GM19463 (cell line): ENCODE results near the gene MGAT1.
A peak's percentile ranks its signal among the peaks of the same experiment; 100 is the strongest.
"Not testable (repeated sequence)": the region's sequence is repeated elsewhere in the genome, so short reads cannot be mapped to it uniquely, and the experiment has no call there.

ENCODE experiments used
- ATAC-seq: cut with Tn5 transposase; IDR thresholded peaks from one replicate; pipeline ENCODE4 v1.9.1; 2021; ENCODE audit warnings: mild to moderate bottlenecking, moderate library complexity; ENCODE audit not compliant: unreplicated experiment

The MGAT1 gene

DNA sequence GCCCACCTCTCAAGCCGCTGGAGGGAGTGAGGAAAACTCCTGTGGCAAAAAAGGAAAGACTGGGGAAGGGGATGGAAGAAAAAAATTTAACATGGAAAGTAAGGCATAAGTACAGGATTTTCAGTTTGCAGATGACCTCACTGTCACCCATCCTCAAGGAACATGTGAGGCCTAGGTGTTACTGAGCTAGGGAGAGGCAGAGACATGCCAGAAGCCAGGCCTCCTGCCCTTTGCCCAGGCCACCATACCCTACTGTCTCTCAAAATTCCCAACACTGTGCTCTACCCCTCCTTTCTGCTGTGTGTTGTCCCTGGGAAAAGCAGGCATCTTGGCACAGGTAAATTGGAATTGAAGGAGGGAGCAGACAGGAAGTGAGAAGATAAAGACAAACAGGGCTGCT is 4.4 kb upstream of the MGAT1 start:
- ATAC-seq, result no peak

DNA sequence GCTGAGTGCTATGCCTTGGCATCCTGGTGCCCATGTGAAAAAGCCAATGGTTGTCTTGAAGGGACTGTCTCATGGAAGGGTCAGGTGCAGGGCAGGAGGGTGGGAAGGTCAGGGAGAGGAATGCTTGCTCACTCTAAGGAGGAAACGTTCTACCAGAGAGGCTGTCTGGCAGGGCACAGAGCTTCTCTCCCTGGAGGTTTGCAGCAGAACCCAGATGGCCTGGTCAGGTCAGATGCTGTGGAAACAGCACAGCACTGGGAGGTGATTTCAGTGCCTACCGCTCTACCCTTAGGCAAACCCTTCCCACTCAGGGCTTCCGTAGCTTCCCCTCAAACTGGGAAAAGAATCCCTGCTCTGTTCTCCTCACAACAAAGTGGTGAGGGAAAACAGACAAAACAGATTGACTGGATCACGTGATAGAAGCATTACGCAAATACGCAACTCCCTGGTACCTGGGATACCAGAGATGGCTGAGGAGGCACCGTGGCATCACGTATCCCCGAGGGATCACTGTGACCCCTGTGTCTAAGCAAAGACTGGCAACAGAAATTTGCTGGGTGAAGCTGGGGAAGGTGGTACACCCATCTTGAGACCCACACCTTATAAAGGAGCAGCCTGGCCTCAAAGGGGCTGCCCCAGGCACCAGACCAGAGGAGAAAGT is 3.9 kb upstream of the MGAT1 start:
- ATAC-seq, result no peak

DNA sequence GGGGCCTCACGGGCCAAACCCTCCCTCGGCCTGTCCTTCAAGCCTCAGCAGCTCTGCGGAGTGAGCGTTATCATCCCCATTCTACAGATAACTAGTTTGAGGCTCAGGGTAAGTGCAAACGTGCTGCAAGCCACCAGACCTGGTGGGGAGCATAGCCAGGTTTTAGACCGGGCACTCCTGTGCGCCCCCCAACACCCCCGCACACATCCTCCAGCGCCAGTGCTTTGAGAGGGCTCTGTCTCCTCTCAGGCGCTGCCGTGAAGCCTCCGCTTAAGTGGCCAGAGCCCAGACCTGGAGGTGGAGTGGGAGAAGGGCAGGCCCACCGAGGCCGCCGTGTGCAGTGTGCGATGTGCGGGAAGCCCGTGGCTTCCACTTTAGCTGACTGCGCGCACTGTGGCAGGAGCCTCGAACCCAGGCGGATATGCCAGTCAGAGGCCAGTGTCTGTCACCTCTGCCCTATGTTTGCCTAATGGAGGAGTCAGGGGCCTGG is 1.6 kb upstream of the MGAT1 start:
- ATAC-seq, result no peak

DNA sequence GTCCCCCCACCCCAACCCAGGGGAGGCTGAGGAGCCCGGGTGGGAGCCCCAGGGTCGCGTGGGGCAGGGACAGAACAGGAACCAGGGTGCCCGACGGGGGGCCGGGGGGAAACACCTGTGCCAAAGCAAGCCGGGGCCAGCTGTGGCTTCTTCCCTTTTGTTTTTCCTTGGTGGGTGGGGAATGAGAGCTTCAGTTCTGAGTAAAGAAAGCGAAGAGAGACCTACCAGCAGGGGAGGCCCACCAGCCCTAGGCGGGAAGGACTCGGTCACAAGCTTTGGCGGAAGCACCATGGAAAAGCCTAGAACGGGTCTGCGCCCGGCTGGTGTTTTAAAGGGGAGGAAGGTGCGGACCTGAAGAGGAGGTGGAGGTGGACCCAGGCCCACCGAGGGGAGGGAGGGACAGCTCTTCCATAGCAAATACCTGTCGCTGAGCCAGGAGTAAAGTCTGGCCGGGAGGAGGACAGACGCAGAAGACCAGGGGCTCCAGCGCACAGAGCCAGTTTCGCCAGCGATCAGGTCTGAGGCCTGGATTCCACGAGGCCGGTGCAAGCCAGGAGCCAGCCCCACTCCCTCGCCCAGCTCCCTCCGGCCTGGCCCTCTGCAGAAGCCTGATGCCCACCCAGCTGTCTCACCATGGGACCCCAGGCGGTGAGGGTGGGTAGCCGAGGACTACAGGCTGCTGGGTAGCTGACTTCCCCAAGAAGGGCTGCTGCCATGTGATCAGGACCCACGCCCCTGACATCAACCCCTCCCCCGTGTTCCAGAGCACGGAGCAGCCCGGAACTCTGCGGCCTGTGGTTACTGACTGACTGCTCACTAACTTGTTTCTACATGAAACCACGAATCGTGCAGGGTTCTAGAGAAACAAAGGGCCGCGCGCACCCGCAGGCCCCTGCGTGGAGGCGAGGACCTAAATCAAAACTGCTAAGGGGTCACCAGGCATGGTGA is 849 bp upstream of the MGAT1 start:
- peak; percentile 57 for ATAC-seq

DNA sequence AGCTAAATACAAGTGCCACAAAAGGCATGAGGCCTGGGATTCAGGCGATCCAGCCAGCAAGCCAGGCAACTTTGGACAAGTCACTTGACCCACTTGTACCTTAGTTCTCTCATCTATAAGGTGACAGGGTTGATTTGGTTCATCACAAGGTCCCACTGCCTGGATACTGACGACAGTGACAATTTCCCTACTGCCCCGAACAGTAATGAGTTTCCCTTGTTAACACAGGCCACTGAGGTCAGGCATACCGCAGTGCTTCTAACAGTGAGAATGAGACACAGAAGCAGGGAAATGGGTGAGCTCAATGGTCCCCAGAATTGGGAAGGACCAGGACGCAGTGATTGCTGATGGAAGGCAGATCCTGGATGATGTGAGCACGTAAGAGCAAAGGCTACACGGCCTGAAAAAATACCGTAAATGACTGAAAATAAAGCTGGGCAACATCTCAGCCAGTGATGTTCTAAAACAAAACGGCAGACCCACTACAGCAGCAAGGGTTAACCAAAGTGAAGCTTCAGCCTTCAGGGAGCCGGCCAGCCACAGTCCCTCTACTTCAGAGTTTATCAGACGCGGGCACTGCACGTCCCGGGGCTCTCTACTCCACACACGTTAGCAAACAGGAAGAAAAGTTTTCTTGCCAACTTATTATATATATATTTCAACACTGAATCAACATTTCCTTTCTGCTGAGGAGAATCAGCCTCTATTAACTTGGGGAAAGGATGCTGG is 846 bp downstream of the MGAT1 start:
- no peak for ATAC-seq

DNA sequence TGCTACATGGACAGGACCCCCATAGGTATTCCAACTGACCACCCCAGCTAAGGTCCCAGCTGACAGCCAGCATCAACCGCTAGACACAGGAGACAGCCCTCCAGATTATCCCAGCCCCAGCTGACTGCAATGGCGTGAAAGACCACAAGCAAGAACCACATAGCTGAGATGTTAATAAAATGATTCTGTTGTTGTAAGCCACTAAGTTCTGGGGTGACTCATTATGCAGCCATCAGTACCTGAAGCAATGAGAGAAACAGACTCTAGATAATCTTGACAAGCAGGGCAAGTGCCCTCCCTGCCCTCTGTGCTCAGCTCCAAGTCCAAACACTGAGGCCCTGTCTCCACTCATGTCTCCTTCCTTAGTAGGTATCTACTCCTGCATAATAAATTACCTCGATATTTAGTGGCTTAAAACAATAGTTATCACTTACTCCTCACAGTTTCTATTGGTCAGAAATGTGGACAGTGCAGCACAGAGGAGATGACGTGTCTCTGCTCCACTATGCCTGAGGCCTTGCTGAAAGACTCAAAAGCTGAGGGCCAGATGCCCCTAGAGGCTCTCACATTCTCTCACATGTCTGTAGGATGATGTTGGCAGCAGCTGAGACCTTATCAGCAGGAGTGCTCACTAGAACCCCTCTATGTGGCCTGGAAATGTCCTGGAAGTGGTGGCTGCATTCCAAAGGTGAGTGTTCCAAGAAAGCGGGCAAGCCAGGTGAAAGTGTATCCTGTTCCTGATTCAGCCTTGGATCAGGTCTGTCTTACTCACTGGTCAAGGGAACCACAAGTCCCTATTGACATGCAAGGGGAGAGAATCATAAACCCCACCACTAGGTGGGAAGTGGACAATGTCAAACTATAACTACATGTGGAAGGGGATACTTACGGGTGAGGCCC is 2.5 kb downstream of the MGAT1 start:
- no peak for ATAC-seq

DNA sequence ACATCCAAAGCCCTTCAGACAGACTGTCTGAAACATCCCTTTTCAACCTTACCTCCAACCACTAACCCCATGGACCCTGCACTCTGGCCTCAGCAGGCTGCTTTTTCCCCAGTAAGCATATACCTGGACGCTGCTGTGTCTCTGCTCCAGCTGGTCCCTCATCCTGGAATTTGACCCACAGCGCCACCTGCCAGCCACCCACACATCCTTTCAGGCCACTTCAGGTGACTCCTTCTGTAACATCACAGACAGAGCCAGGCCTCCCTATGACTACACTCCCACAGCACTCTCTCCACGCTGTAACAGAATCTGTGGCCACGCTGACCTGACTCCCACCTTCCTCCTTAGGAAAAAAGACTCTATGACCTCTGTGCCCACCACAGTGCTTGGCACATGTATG is 3.4 kb downstream of the MGAT1 start:
- ATAC-seq, result no peak

DNA sequence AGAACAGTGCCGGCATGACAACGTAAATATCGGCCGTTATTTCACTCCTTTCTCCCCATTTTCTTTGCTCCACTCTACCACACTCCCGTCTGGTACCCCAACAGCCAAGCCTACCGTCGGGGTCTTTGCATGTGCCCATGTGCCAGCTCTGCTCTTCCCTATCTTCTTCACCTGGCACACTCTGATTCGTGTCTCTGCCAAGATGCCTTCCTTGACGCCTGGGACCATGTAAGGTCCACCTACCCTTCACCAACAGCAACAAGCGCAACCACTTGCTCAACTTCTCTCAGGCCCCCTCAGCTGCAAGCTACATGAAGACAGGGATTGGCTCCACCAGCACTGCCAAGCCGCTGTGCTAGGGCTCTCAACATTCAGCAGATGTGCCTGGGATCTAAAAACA is 4.4 kb downstream of the MGAT1 start:
- no peak for ATAC-seq

DNA sequence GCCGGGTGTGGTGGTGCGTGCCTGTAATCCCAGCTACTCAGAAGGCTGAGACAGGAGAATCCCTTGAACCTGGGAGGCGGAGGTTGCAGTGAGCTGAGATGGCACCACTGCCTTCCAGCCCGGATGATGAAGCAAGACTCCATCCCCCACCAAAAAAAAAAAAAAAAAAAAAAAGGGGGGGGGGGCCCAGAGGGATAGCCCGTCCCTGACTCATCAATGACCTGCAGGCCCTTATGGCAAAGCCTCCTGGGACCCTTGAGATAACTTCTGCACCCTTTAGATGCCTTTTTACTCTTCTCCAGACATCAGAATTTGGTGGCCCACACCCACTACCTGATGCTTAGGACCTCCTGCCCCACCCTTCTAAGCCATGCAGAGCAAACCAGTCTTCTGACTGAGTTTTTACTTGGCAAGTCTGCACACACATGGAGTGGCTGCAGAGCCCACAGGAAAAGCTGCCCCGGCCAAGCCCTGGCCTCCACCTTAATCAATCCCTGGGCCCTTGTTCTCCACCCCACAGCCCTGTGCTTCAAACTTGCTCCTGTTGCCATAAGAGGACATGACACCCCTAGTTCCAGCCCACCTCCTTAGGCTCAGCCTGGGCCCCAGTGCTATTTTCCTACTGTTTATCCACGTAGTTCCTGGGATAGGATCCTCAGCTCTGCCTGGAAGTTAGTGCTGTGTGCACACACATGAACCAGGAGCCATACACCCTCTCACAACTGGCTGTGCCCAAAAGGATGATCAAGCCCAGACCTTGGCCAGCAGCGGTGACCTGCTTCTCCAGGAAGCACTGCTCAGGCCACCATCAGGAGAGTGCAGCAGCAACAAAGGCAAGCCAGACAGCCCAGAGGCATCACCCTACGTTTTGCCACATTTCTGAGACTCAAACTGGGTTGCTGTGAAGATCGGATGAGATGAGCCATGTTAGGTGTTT is 5.1 kb downstream of the MGAT1 start:
- no peak for ATAC-seq

DNA sequence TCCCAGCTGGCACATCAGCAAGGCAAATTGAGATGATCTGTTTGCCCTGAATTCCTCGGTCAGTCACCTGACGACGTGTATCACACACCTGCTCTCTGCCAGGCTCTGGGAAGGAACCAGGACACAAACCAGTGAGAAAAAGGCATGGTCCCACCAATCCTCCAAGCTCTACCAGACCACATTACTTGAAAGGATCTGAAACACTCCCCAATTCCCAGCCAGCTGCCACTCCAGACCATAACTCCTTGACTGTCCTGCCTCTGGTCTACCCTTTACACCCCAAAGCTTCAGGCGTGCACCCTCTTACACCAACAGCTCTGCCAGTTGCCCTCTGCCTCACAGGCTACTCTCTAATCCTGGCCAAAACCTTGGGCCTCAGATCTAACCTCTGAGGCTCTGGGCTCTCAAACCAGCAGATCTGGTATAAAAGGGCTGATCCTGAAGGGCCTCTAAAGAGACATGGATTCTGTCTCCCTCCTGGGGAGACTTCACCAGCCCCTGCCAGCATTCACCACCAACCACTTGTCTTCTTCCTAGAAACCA is 6.8 kb downstream of the MGAT1 start:
- no peak for ATAC-seq

DNA sequence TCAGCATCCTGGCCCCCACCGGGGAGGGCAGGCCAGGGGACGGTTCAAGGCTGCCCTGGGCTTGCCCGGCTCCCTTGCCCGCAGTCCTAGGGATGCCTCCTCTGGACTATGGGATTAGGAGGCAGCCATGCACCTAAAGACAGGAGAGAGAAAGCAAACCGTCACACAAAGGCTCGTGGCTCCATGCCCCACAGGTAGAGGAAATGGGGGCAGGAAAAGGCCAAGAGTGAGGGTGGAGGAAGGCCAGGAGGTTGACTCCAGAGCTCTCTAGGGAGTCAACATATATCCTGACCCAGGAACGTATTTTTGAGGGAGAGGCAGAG is 9.7 kb downstream of the MGAT1 start:
- no peak for ATAC-seq

DNA sequence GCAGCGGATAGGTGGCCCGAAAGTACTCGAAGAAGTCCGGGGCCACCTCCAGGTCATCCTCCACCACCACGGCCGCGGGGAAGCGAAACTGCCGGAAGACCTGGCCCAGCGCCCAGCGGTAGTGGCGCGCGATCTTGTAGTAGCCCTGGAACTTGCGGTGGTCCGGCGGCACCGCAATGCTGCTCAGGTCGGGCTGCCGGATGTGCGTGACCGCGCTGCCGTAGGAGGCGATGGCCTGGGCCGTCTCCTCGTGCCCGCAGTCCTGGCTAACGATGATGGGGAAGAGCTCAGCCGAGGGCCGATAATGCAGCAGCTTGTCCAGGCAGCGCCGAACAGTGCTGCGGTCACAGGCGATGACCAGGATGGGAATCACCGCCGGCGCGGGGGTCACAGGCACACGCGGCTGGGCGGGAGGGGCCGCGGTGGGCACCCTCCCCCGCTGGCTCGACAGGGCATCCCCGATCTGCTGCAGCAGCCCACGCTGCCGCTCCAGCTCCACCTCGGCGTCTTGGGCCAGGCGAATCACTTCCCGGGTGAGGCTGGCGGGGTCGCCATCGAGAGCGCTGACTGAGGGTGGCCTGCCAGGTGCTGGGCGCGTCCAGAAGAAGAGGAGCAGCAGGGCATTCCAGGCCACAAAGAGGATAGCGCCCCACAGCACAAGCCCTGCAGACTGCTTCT is 10.2 kb downstream of the MGAT1 start:
- no peak for ATAC-seq

DNA sequence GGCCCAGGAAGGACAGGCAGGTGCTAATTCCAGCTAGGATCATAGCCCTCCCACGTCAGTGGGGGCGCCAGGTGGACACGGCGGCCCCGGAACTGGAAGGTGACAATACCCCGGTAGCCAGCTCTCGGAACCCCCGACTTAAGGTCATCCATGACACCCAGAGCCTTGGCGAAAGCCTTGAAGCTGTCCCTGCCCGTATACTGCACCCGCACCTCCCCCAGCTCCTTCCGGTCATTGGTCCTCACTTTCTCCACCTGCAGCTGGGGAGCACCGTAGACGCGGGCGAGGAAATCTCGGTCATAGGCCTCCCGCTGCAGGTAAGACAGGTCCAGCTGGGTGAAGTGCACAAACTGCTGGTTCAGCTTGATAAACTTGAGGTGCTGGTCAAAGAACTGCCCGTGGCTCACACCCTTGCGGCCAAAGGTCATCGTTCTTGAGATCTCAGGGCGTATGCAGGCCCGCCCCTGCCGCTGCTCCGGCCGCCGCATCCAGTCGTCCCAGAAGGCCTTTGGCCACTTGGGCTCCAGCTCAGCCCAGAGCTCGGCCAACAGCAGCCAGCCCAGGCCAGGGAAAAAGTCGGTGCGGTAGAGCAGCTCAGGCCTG is 10.9 kb downstream of the MGAT1 start:
- ATAC-seq, result no peak

DNA sequence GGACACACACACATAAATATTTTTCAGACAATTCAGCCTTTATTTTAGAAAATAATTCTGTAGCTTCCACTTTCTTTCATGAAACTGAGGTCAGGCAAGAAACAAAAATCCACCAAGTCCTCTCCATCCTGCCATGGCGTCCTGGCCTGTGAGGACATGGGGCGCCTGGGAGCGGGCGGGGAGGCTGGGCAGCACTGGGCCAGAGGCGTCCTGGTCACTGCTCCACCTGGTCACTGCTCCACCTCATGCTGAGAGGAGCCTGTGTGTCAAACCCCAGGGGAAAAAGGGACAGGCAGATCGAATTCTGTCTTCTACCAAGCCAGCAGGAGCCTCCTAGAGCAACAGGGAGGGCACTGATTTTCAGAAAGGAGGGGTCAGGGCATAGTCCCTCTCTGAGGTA is 12.1 kb downstream of the MGAT1 start:
- ATAC-seq, result no peak

DNA sequence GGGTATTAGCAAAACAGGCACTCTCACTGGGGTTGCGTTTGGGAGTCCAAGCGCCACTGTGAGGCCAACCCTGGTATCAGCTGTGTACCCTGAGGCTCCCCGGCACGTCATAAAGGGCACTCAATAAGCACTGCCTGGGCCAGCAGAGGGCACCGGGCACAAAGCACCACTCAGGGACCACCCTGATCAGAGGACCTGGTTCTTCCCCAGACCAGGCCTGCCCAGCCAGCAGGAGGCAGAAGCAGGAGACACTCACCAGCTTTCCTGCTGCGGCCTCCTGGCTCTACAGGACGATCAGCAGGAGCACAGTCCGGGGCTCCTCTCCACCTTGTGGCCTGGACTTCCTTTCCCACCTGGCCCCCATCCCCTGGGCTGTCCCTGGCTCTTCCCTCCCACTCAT is 12.6 kb downstream of the MGAT1 start:
- no peak for ATAC-seq

DNA sequence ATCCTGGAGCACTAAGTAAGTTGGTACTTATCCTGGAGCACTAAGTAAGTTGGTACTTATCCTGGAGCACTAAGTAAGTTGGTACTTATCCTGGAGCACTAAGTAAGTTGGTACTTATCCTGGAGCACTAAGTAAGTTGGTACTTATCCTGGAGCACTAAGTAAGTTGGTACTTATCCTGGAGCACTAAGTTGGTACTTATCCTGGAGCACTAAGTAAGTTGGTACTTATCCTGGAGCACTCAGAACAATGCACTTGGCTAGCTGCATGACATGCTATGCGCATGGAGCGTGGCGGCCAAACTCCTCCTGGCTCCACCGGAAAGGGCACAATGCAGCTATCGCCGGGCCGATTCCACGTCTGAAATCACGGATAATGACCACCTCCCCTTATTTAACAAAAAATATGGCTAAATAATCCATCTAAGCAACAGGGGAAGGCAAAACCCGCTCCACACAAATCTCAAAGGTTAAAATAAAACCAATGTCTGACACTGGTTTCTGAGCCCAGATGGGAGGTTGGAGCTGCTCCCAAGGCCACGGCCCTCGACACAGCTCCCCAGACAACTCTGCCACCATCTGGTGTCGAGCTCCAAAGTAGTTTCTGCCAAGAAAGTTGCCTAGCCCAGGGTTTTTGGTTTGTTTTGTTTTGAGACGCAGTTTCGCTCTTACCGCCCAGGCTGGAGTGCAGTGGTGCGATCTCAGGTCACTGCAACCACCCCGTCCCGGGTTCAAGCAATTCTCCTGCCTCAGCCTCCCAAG is 13.8 kb downstream of the MGAT1 start:
- ATAC-seq, result not testable (repeated sequence)

DNA sequence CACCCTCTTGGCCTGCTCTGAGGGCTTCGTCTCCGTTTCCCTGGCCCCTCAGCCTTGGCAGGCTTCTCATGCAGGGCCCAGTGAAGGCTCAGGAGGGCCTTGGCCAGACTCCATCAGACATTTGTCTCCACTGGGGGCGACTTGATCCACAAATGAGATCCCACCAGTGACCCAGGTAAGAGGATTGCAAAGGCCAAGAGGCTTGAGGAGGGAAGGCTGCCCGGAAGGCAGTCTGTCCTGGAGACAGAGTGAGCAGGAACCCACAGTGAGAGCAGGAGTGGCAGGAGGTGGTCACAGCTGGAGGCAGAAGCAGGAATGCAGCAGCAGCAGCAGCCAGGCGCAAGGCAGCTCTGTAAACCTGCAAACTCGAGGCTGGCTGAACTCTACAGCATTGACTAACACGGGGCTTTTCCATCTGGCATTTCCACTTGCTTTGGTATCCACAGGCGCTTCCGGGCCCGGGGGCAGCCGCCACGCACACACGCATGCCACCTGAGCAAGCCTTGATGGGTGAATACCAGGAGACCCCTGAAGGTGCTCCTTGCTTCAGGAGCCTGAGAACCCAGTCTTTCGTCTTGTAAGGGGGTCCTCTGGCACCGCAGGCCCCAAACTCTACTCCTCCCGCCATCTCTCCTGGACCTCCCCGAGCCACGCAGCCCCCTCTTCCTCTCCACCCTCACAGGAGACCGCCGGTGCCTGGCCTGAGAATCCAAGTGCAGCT is 14.7 kb downstream of the MGAT1 start:
- ATAC-seq, result no peak
